WTC11 (cell line): ENCODE data around the gene ANAPC10. TPM values are rescaled to one million over a fixed set of nuclear protein-coding genes. Genes with fewer than 3 reads are reported as not detected.

ENCODE experiments used
- ATAC-seq: fragments of 200-7000 bp; cut with Tn5 transposase; 2 replicates; pipeline ENCODE4 v1.10.0; 2021; ENCODE audit warnings: mild to moderate bottlenecking, moderate library complexity
- CTCF ChIA-PET: fragments of 300-600 bp; sonication (Branson Sonifier 250); formaldehyde crosslinking; loops from one replicate; lab custom pipeline; 2021; ENCODE audit warnings: antibody characterized with exemption; lab: Charles Lee
- POLR2A ChIA-PET: fragments of 350-600 bp; sonication (Branson Sonifier 250); formaldehyde crosslinking; loops from one replicate; lab custom pipeline; 2021; ENCODE audit warnings: antibody characterized with exemption; lab: Charles Lee
- DNase-seq: peaks from one replicate; pipeline ENCODE4 v3.0.0; 2021; ENCODE audit warnings: low spot score
- H3K27ac Mint-ChIP-seq: 2 replicates; pipeline ENCODE4 v1.8.0; 2021; ENCODE audit warnings: mixed read lengths
- H3K27me3 Mint-ChIP-seq: 2 replicates; pipeline ENCODE4 v1.8.0; 2021; ENCODE audit warnings: low read depth, mild to moderate bottlenecking, moderate library complexity, mixed read lengths
- H3K36me3 Mint-ChIP-seq: 2 replicates; pipeline ENCODE4 v1.8.0; 2021; ENCODE audit warnings: mixed read lengths
- H3K4me1 Mint-ChIP-seq: 2 replicates; pipeline ENCODE4 v1.8.0; 2022; ENCODE audit warnings: mixed read lengths
- H3K4me3 Mint-ChIP-seq: 2 replicates; pipeline ENCODE4 v1.8.0; 2021; ENCODE audit warnings: mild to moderate bottlenecking, moderate library complexity, mixed read lengths
- H3K9me3 Mint-ChIP-seq: 2 replicates; pipeline ENCODE4 v1.8.0; 2021; ENCODE audit warnings: mixed read lengths
- CBFB ChIP-seq: sonication (generic); formaldehyde crosslinking; IDR thresholded peaks from 2 replicates; pipeline ENCODE4 v1.8.1; 2022; ENCODE audit warnings: mild to moderate bottlenecking, low read depth, missing genetic modification reagents
- CREB1 ChIP-seq: sonication (generic); formaldehyde crosslinking; IDR thresholded peaks from 2 replicates; pipeline ENCODE4 v1.8.0; 2023; ENCODE audit warnings: mild to moderate bottlenecking, missing genetic modification reagents
- E2F1 ChIP-seq: sonication (generic); formaldehyde crosslinking; IDR thresholded peaks from 2 replicates; pipeline ENCODE4 v1.8.0; 2022; ENCODE audit warnings: mild to moderate bottlenecking, missing genetic modification reagents
- FOXJ3 ChIP-seq: sonication (generic); formaldehyde crosslinking; IDR thresholded peaks from 2 replicates; pipeline ENCODE4 v1.9.0; 2021; ENCODE audit warnings: missing genetic modification reagents, mild to moderate bottlenecking, borderline replicate concordance
- FOXK1 ChIP-seq: sonication (generic); formaldehyde crosslinking; IDR thresholded peaks from 2 replicates; pipeline ENCODE4 v1.8.0; 2022; ENCODE audit warnings: mild to moderate bottlenecking, moderate library complexity, missing genetic modification reagents
- GTF2I ChIP-seq: fragments of 250-450 bp; sonication (Bioruptor Pico); conservative IDR thresholded peaks from 2 replicates; pipeline ENCODE4 v1.4.0; 2021; ENCODE audit warnings: mild to moderate bottlenecking
- HMGXB4 ChIP-seq: sonication (generic); formaldehyde crosslinking; IDR thresholded peaks from 2 replicates; pipeline ENCODE4 v1.8.1; 2023; ENCODE audit warnings: mild to moderate bottlenecking, moderate library complexity, missing genetic modification reagents
- KAT7 ChIP-seq: sonication (generic); formaldehyde crosslinking; IDR thresholded peaks from 2 replicates; pipeline ENCODE4 v1.8.1; 2023; ENCODE audit warnings: missing genetic modification reagents, mild to moderate bottlenecking, borderline replicate concordance
- NR3C1 ChIP-seq: sonication (generic); formaldehyde crosslinking; conservative IDR thresholded peaks from 2 replicates; pipeline ENCODE4 v1.8.1; 2023; ENCODE audit warnings: low read depth, mild to moderate bottlenecking, missing genetic modification reagents
- SOX15 ChIP-seq: fragments of 250-450 bp; sonication (Bioruptor Pico); IDR thresholded peaks from 2 replicates; pipeline ENCODE4 v1.9.0; 2021; ENCODE audit warnings: mild to moderate bottlenecking
- TP53 ChIP-seq: sonication (generic); formaldehyde crosslinking; IDR thresholded peaks from 2 replicates; pipeline ENCODE4 v1.8.1; 2023; ENCODE audit warnings: mild to moderate bottlenecking, missing genetic modification reagents
- ZNF232 ChIP-seq: sonication (generic); formaldehyde crosslinking; IDR thresholded peaks from 2 replicates; pipeline ENCODE4 v1.8.0; 2022; ENCODE audit warnings: mild to moderate bottlenecking, missing genetic modification reagents
- ZNF263 ChIP-seq: sonication (generic); formaldehyde crosslinking; IDR thresholded peaks from 2 replicates; pipeline ENCODE4 v1.8.1; 2022; ENCODE audit warnings: low read depth, mild to moderate bottlenecking, moderate library complexity, missing genetic modification reagents
- ZNF396 ChIP-seq: fragments of 250-450 bp; sonication (Bioruptor Pico); IDR thresholded peaks from 2 replicates; pipeline ENCODE4 v1.8.0; 2021; ENCODE audit warnings: mild to moderate bottlenecking, moderate library complexity, borderline replicate concordance
- ZNF416 ChIP-seq: fragments of 250-450 bp; sonication (Bioruptor Pico); IDR thresholded peaks from 2 replicates; pipeline ENCODE4 v1.9.0; 2021; ENCODE audit warnings: mild to moderate bottlenecking, inconsistent platforms
- ZNF512 ChIP-seq: sonication (generic); formaldehyde crosslinking; IDR thresholded peaks from 2 replicates; pipeline ENCODE4 v1.8.1; 2022; ENCODE audit warnings: missing genetic modification reagents, borderline replicate concordance
- total RNA-seq: library from RNA; stranded (reverse); gene quantifications from 3 replicates; pipeline ENCODE4 v1.2.3, GENCODE V29; 2021
- TF ChIP-seq, protein P1 (sequence below): fragments of 250-450 bp; sonication (Bioruptor Pico); IDR thresholded peaks from 2 replicates; pipeline ENCODE4 v2.1.2; 2022; ENCODE audit warnings: mild to moderate bottlenecking, moderate library complexity
- TF ChIP-seq, protein P2 (sequence below): sonication (generic); formaldehyde crosslinking; IDR thresholded peaks from 2 replicates; pipeline ENCODE4 v1.8.0; 2023; ENCODE audit warnings: mild to moderate bottlenecking, missing genetic modification reagents
- TF ChIP-seq, protein P3 (sequence below): fragments of 250-450 bp; sonication (Bioruptor Pico); IDR thresholded peaks from 2 replicates; pipeline ENCODE4 v1.9.0; 2021; ENCODE audit warnings: mild to moderate bottlenecking, borderline replicate concordance

Gene ANAPC10
- total RNA-seq, 1 experiment from 2014 or later, result 18.2 TPM

DNA sequence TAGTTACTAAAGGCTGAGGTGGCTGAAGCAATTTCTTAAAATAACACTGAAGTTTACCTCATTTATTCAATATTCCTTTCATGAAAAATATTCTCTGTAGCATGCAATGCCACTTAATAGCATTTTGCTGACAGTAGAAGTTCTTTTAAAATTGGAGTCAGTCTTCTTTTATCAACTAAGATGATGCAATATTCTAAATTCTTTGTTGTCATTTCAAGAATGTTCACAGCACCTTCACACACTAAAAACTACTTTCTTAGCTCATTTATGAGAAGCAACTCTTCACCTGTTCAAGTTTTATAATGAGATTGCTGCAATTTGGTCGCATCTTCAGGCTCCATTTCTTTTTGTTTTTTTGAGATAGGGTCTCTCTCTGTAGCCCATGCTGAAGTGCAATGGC is 48.8 kb downstream of the ANAPC10 start:
- ChIA-PET POLR2A (no interaction called here), CTCF (no interaction called here)
- DNase-seq (no peak), ATAC-seq (no peak)
- Mint-ChIP-seq H3K36me3 (peaks cover 9% of the 10 kb centered on the region; the same call in 1 of the 2 replicates), H3K4me3 (no peak overlapping the region), H3K9me3 (peaks cover 4% of the 10 kb centered on the region; the same call in 1 of the 2 replicates), H3K27ac (no peak overlapping the region), H3K27me3 (no peaks in the 10 kb centered on the region), H3K4me1 (0 out of 2 replicates have a peak, but pooled peaks cover 3% of the 10 kb centered on the region)
- TF ChIP-seq SOX15 (CRISPR knock-in tag), result no peak
- no peak for TF ChIP-seq E2F1
- TF ChIP-seq, protein P1, sequence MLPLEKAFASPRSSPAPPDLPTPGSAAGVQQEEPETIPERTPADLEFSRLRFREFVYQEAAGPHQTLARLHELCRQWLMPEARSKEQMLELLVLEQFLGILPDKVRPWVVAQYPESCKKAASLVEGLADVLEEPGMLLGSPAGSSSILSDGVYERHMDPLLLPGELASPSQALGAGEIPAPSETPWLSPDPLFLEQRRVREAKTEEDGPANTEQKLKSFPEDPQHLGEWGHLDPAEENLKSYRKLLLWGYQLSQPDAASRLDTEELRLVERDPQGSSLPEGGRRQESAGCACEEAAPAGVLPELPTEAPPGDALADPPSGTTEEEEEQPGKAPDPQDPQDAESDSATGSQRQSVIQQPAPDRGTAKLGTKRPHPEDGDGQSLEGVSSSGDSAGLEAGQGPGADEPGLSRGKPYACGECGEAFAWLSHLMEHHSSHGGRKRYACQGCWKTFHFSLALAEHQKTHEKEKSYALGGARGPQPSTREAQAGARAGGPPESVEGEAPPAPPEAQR (CRISPR knock-in tag), result no peak
- TF ChIP-seq, protein P2, sequence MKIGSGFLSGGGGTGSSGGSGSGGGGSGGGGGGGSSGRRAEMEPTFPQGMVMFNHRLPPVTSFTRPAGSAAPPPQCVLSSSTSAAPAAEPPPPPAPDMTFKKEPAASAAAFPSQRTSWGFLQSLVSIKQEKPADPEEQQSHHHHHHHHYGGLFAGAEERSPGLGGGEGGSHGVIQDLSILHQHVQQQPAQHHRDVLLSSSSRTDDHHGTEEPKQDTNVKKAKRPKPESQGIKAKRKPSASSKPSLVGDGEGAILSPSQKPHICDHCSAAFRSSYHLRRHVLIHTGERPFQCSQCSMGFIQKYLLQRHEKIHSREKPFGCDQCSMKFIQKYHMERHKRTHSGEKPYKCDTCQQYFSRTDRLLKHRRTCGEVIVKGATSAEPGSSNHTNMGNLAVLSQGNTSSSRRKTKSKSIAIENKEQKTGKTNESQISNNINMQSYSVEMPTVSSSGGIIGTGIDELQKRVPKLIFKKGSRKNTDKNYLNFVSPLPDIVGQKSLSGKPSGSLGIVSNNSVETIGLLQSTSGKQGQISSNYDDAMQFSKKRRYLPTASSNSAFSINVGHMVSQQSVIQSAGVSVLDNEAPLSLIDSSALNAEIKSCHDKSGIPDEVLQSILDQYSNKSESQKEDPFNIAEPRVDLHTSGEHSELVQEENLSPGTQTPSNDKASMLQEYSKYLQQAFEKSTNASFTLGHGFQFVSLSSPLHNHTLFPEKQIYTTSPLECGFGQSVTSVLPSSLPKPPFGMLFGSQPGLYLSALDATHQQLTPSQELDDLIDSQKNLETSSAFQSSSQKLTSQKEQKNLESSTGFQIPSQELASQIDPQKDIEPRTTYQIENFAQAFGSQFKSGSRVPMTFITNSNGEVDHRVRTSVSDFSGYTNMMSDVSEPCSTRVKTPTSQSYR (CRISPR knock-in tag), result no peak
- TF ChIP-seq, protein P3, sequence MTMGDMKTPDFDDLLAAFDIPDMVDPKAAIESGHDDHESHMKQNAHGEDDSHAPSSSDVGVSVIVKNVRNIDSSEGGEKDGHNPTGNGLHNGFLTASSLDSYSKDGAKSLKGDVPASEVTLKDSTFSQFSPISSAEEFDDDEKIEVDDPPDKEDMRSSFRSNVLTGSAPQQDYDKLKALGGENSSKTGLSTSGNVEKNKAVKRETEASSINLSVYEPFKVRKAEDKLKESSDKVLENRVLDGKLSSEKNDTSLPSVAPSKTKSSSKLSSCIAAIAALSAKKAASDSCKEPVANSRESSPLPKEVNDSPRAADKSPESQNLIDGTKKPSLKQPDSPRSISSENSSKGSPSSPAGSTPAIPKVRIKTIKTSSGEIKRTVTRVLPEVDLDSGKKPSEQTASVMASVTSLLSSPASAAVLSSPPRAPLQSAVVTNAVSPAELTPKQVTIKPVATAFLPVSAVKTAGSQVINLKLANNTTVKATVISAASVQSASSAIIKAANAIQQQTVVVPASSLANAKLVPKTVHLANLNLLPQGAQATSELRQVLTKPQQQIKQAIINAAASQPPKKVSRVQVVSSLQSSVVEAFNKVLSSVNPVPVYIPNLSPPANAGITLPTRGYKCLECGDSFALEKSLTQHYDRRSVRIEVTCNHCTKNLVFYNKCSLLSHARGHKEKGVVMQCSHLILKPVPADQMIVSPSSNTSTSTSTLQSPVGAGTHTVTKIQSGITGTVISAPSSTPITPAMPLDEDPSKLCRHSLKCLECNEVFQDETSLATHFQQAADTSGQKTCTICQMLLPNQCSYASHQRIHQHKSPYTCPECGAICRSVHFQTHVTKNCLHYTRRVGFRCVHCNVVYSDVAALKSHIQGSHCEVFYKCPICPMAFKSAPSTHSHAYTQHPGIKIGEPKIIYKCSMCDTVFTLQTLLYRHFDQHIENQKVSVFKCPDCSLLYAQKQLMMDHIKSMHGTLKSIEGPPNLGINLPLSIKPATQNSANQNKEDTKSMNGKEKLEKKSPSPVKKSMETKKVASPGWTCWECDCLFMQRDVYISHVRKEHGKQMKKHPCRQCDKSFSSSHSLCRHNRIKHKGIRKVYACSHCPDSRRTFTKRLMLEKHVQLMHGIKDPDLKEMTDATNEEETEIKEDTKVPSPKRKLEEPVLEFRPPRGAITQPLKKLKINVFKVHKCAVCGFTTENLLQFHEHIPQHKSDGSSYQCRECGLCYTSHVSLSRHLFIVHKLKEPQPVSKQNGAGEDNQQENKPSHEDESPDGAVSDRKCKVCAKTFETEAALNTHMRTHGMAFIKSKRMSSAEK (CRISPR knock-in tag), result no peak
- no peak for TF ChIP-seq TP53

DNA sequence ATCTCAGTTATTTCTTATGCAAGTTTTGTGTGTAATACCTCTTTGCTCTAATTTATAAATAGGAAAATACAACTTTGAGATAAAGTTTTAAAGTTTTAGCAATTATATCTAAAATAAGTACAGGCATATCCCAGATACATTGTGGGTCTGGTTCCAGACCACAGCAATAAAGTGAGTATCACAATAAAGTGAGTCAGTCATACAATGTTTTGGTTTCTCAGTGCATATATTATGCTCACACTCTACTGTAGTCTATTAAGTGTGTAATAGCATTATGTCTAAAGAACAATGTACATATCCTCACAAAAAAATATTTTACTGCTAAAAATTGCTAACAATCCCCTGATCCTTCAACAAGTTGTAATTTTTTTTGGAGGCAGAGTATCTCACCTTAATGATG is 49.2 kb downstream of the ANAPC10 start:
- DNase-seq (no peak), ATAC-seq (no peak)
- TF ChIP-seq FOXK1 (CRISPR knock-in tag) (no peak), ZNF416 (no peak), ZNF232 (CRISPR knock-in tag) (no peak), FOXJ3 (CRISPR knock-in tag) (no peak)
- Mint-ChIP-seq H3K4me1 (peaks cover 5% of the 10 kb centered on the region; the same call in 1 of the 2 replicates), H3K9me3 (peaks cover 4% of the 10 kb centered on the region; the same call in 1 of the 2 replicates), H3K27ac (no peak overlapping the region), H3K27me3 (no peaks in the 10 kb centered on the region), H3K4me3 (no peak overlapping the region), H3K36me3 (peaks cover 9% of the 10 kb centered on the region; the same call in 1 of the 2 replicates)
- ChIA-PET POLR2A (no interaction called here), CTCF (no interaction called here)

- Mint-ChIP-seq H3K4me3 (no peak overlapping the region), H3K36me3 (peaks cover 9% of the 10 kb centered on the region; the same call in 1 of the 2 replicates), H3K9me3 (peaks cover 4% of the 10 kb centered on the region; the same call in 1 of the 2 replicates), H3K27me3 (no peaks in the 10 kb centered on the region), H3K4me1 (peaks cover 5% of the 10 kb centered on the region; the same call in 1 of the 2 replicates), H3K27ac (no peak overlapping the region)
- no peak for DNase-seq
- ChIA-PET POLR2A (no interaction called here), CTCF (no interaction called here)
- no peak for ATAC-seq
- no peak for TF ChIP-seq KAT7 (CRISPR knock-in tag)
- no peak for TF ChIP-seq ZNF512
- TF ChIP-seq CREB1 (CRISPR knock-in tag), result no peak
- no peak for TF ChIP-seq ZNF263
- no peak for TF ChIP-seq GTF2I
- TF ChIP-seq NR3C1 (CRISPR knock-in tag), result no peak
- TF ChIP-seq ZNF232 (CRISPR knock-in tag), result no peak
- TF ChIP-seq HMGXB4, result no peak
- no peak for TF ChIP-seq ZNF396 (CRISPR knock-in tag)
- TF ChIP-seq CBFB (CRISPR knock-in tag), result no peak
These were observed 50.8 kb downstream of the ANAPC10 start for GRCh38 chr4:145047151-145047550.
